K562 (cell line): ENCODE measurements around the gene PXDC1.

ENCODE experiments used
- CBFB ChIP-seq: sonication (generic); formaldehyde crosslinking; IDR thresholded peaks from 2 replicates; pipeline ENCODE4 v1.4.0; 2020; ENCODE audit warnings: mild to moderate bottlenecking, missing genetic modification reagents
- CHD2 ChIP-seq: IDR thresholded peaks from 2 replicates; pipeline ENCODE4 v1.6.1; 2011; ENCODE audit warnings: low read depth, low read length
- CTCF ChIP-seq, 3 experiments: IDR thresholded peaks in 2 of 3; conservative IDR thresholded peaks in 1 of 3; 2 replicates each; pipeline ENCODE4 v1.5.1; 2011 to 2012; ENCODE audit warnings: low read length in 3 of 3, mild to moderate bottlenecking in 3 of 3, control low read depth in 2 of 3, improper control_type of control experiment in 1 of 3, inconsistent platforms in 1 of 3, low read depth in 1 of 3, mixed read lengths in 1 of 3, moderate library complexity in 1 of 3; ENCODE audit not compliant: insufficient read depth in 2 of 3
- MTA2 ChIP-seq: fragments of 450-650 bp; IDR thresholded peaks from 2 replicates; pipeline ENCODE4 v1.6.1; 2016; ENCODE audit warnings: low read depth
- POLR2H ChIP-seq: IDR thresholded peaks from 2 replicates; pipeline ENCODE4 v1.6.1; 2016; ENCODE audit warnings: missing genetic modification characterization, low read depth, mild to moderate bottlenecking, control low read depth, missing compliant biosample characterization, moderate library complexity
- RBM14 ChIP-seq: fragments of 200-400 bp; formaldehyde crosslinking; IDR thresholded peaks from 2 replicates; pipeline ENCODE4 v1.6.1; 2018; ENCODE audit warnings: low read depth, mild to moderate bottlenecking, low read length, moderate library complexity, borderline replicate concordance; ENCODE audit not compliant: insufficient read depth
- ZKSCAN3 ChIP-seq: fragments of 250-450 bp; sonication (Bioruptor Pico); IDR thresholded peaks from 2 replicates; pipeline ENCODE4 v1.4.0; 2020
- ZNF589 ChIP-seq: fragments of 200-800 bp; sonication (Bioruptor generic); IDR thresholded peaks from 2 replicates; pipeline ENCODE4 v1.6.1; 2016; ENCODE audit warnings: low read depth, missing genetic modification characterization, missing compliant biosample characterization

DNA sequence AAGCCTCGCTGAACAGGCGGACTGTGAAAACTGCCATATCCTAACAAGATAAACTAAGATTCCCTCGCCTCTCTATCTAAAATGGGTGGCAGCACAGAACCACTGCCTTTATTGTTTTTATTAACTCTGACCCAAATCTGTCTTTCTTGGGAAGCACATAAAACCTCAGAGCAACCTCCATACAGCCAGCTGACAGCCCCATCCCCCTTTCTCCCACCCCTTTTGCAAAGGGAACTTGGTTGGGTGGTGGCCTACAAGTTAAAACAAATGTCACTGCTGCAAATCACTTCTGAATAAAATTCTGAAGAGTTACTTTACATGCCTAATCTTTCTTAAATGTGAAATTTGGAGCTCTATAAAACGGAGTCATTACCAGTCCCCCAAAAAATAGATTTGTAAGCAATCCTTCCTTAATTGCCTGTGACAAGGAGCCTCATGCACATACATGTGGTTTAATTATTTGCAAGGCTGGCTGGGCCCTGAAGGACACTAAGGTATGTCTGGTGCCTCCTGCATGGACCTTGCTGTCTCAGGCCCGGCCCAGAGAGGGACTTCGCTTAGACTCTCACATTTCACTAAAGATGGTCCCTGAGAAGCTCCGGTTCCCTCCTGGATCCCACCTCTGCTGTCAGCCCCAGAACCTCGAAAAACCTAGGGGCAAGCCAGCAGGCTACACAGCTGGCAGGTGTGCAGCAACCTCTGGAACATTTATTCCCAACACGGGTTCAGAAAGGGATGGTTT is 21.7 kb downstream of the PXDC1 start:
- TF ChIP-seq CHD2 (no peak), MTA2 (no peak), ZNF589 (CRISPR knock-in tag) (no peak), CTCF (IDR thresholded peaks at IDR 0.05 in 2 of 3, conservative IDR thresholded peaks at IDR 0.05 in 1 of 3; ENCODE audit: insufficient read depth in 2 of 3, low read depth in 1 of 3, low read length in 3 of 3) (no peak), CBFB (CRISPR knock-in tag) (no peak), POLR2H (no peak), ZKSCAN3 (CRISPR knock-in tag) (no peak), RBM14 (no peak)
